AG09319 (cell line): Measurements from ENCODE around the gene POPDC2.
A peak's percentile ranks its signal among the peaks of the same experiment; 100 is the strongest.

Experiments used
- DNase-seq: peaks from one replicate; pipeline ENCODE4 v3.0.0-alpha.2; 2010; ENCODE audit warnings: low read depth; ENCODE audit errors: extremely low read depth
- CTCF ChIP-seq: IDR thresholded peaks from 2 replicates; pipeline ENCODE4 v1.5.1; 2011; ENCODE audit warnings: low read depth, mild to moderate bottlenecking, inconsistent platforms, low read length, moderate library complexity

POPDC2 gene

GRCh38 chr3:119630880-119631329 is 29.5 kb downstream of the POPDC2 start:
- DNase-seq = no peak
- no peak for TF ChIP-seq CTCF

- peak; percentile 29 for DNase-seq
- TF ChIP-seq CTCF = no peak
These were observed 30.1 kb downstream of the POPDC2 start for GRCh38 chr3:119630128-119630879.

- DNase-seq = no peak
- TF ChIP-seq CTCF = no peak
These were observed 31.5 kb downstream of the POPDC2 start for GRCh38 chr3:119628816-119629445.

GRCh38 chr3:119628390-119628789 is 32.0 kb downstream of the POPDC2 start:
- no peak for TF ChIP-seq CTCF
- DNase-seq = no peak

- no peak for DNase-seq
- TF ChIP-seq CTCF = no peak
These were observed 32.9 kb downstream of the POPDC2 start for GRCh38 chr3:119627461-119627860.

- TF ChIP-seq CTCF = no peak
- DNase-seq = no peak
These were observed 34.2 kb downstream of the POPDC2 start for GRCh38 chr3:119626196-119626595.

- no peak for TF ChIP-seq CTCF
- DNase-seq = no peak
These were observed 34.8 kb downstream of the POPDC2 start for GRCh38 chr3:119625451-119626153.
